ENCODE data around the gene ADAMTSL3.
"Not testable (repeated sequence)": the region's sequence is repeated elsewhere in the genome, so short reads cannot be mapped to it uniquely, and the experiment has no call there.

The ADAMTSL3 gene

GRCh38 chr15:83747050-83747717 is 93.3 kb downstream of the ADAMTSL3 start:
- DNase-seq (ENCODE audit: low spot score), result no peak

- DNase-seq (ENCODE audit: low spot score), result no peak
Observed at GRCh38 chr15:83747718-83748110, 93.8 kb downstream of the ADAMTSL3 start.

GRCh38 chr15:83753872-83754493 is 100.1 kb downstream of the ADAMTSL3 start:
- DNase-seq (ENCODE audit: low spot score), result no peak

GRCh38 chr15:83757291-83757690 is 103.4 kb downstream of the ADAMTSL3 start:
- not testable (repeated sequence) for DNase-seq (ENCODE audit: low spot score)

GRCh38 chr15:83762367-83762766 is 108.4 kb downstream of the ADAMTSL3 start:
- no peak for DNase-seq (ENCODE audit: low spot score)

GRCh38 chr15:83764201-83764838 is 110.4 kb downstream of the ADAMTSL3 start:
- DNase-seq (ENCODE audit: low spot score), result no peak

- DNase-seq (ENCODE audit: low spot score), result no peak
Observed at GRCh38 chr15:83766339-83766738, 112.4 kb downstream of the ADAMTSL3 start.

GRCh38 chr15:83767741-83768140 is 113.8 kb downstream of the ADAMTSL3 start:
- no peak for DNase-seq (ENCODE audit: low spot score)

- DNase-seq (ENCODE audit: low spot score), result no peak
Observed at GRCh38 chr15:83769411-83769999, 115.6 kb downstream of the ADAMTSL3 start.

GRCh38 chr15:83775738-83776137 is 121.8 kb downstream of the ADAMTSL3 start:
- DNase-seq (ENCODE audit: low spot score), result no peak

- DNase-seq (ENCODE audit: low spot score), result no peak
Observed at GRCh38 chr15:83776986-83777385, 123.1 kb downstream of the ADAMTSL3 start.

GRCh38 chr15:83783227-83783626 is 129.3 kb downstream of the ADAMTSL3 start:
- no peak for DNase-seq (ENCODE audit: low spot score)

GRCh38 chr15:83784975-83785374 is 131.1 kb downstream of the ADAMTSL3 start:
- DNase-seq (ENCODE audit: low spot score), result no peak

GRCh38 chr15:83786336-83786735 is 132.4 kb downstream of the ADAMTSL3 start:
- DNase-seq (ENCODE audit: low spot score), result no peak

- no peak for DNase-seq (ENCODE audit: low spot score)
Observed at GRCh38 chr15:83793069-83793468, 139.1 kb downstream of the ADAMTSL3 start.

- DNase-seq (ENCODE audit: low spot score), result no peak
Observed at GRCh38 chr15:83794209-83794608, 140.3 kb downstream of the ADAMTSL3 start.

GRCh38 chr15:83809345-83809744 is 155.4 kb downstream of the ADAMTSL3 start:
- no peak for DNase-seq (ENCODE audit: low spot score)

- DNase-seq (ENCODE audit: low spot score), result no peak
Observed at GRCh38 chr15:83810110-83810509, 156.2 kb downstream of the ADAMTSL3 start.

GRCh38 chr15:83813682-83814081 is 159.8 kb downstream of the ADAMTSL3 start:
- no peak for DNase-seq (ENCODE audit: low spot score)

- no peak for DNase-seq (ENCODE audit: low spot score)
Observed at GRCh38 chr15:83815506-83815905, 161.6 kb downstream of the ADAMTSL3 start.

GRCh38 chr15:83816124-83816883 is 162.4 kb downstream of the ADAMTSL3 start:
- no peak for DNase-seq (ENCODE audit: low spot score)

GRCh38 chr15:83818591-83818990 is 164.7 kb downstream of the ADAMTSL3 start:
- no peak for DNase-seq (ENCODE audit: low spot score)
